Measurements from ENCODE around the gene DCK. TPM values are rescaled to one million over a fixed set of nuclear protein-coding genes. Genes with fewer than 3 reads are reported as not detected.

The DCK gene
- 10 to 100 TPM; 16.7 to 22.0 (median 17.2) TPM for total RNA-seq

DNA sequence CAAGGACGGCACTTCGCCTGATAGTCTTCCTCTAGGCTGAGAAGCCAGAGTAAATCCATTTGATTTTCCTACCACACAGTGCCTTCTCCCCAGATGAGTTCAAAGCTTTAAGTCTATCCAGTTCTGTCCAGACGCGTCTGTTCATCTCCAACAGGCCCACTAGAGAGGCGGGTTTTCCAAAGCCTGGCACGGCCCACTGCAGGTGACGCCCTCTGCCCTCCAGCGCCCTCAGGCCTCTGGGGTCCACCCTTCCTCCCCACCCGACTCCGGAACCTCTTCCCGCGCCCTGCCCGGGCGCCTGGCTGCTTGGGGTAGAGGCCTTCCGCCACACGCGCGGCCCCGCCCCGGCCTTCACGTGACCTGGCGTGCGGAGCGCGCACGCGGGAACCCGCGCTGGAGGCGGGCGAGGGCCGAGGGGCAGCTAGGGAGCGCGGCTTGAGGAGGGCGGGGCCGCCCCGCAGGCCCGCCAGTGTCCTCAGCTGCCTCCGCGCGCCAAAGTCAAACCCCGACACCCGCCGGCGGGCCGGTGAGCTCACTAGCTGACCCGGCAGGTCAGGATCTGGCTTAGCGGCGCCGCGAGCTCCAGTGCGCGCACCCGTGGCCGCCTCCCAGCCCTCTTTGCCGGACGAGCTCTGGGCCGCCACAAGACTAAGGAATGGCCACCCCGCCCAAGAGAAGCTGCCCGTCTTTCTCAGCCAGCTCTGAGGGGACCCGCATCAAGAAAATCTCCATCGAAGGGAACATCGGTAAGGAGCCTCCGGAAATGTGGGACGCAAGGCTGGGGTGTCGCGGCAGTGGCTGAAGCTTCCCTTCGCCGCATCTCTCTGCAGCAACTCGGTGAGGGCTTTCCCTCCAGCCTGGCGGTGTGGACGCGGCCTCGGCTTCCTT lies at the start of gene DCK:
Gene DCK, plus strand, starts transcription at position 469 of the 888 bp plus-strand sequence. Its CDS starts 187 bp downstream, at position 656.
- DNase-seq: peak; percentile 74
- Mint-ChIP-seq H3K9me3 (no peaks in the 10 kb centered on the region), H3K4me3 (peak within 1 kb of the TSS; percentile 97), H3K36me3 (ENCODE audit: insufficient read depth) (peaks cover 3% of the 10 kb centered on the region), H3K27me3 (ENCODE audit: low read depth) (no peaks in the 10 kb centered on the region), H3K4me1 (ENCODE audit: low read depth) (peaks cover 46% of the 10 kb centered on the region)
- ATAC-seq: peak; percentile 94

DNA sequence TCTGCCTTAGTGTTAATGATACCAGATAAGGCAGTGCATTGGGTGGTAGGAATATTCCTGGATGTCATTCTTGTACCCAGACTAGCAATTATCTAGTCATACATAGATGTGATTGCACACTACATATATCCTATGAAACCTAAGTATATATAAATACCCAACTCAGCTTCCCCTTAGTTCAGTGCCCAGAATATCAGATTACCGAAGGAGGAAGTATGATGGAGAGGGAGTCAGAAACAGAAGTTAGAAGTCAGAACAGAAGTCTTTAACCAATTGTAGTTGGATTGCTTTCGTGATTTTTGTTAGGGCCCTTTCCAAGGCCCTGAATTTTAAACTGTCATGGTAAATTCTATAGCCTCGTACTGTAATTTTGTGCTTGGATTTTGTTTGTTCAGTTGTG lies 48.4 kb upstream of the DCK start:
- H3K4me3 Mint-ChIP-seq: no peak overlapping the region
- ATAC-seq (no peak), DNase-seq (no peak)
- peaks cover 14% of the 10 kb centered on the region for H3K4me1 Mint-ChIP-seq (ENCODE audit: low read depth)
- no peaks in the 10 kb centered on the region for H3K9me3 Mint-ChIP-seq
- peaks cover 14% of the 10 kb centered on the region for H3K36me3 Mint-ChIP-seq (ENCODE audit: insufficient read depth)
- no peaks in the 10 kb centered on the region for H3K27me3 Mint-ChIP-seq (ENCODE audit: low read depth)

DNA sequence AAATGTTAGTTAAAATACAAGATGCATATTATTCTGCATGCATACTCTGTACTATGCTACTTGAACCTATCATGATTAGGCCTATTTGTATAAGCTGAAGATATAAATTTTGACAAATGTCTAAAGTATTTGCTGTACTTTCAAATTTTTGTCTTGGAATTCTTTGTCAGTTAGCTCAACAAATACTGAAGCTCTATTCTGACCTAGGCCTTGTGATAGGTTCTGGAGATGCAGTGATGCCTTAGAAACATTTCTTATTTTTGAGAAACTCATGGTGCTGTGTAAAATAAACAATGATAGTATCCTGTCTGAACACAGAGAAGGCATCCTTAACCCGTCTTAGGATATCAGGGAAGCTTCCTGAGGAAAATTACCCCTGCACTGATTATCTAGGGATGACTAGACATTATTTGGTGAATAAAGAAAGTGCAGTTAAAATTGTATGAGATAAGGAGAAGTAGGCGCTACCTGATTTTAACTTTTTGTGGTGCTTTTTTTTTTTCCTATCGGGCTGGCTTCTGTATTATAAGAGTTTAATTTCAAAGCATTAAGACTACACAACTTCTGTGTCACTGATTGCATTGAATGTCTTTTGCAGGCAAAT lies 47.9 kb upstream of the DCK start:
- Mint-ChIP-seq H3K4me1 (ENCODE audit: low read depth) (peaks cover 14% of the 10 kb centered on the region), H3K9me3 (no peaks in the 10 kb centered on the region), H3K36me3 (ENCODE audit: insufficient read depth) (peaks cover 13% of the 10 kb centered on the region), H3K4me3 (no peak overlapping the region), H3K27me3 (ENCODE audit: low read depth) (no peaks in the 10 kb centered on the region)
- ATAC-seq (no peak), DNase-seq (no peak)

- DNase-seq: no peak
- H3K27me3 Mint-ChIP-seq (ENCODE audit: low read depth): no peaks in the 10 kb centered on the region
- H3K4me3 Mint-ChIP-seq: no peak overlapping the region
- H3K9me3 Mint-ChIP-seq: no peaks in the 10 kb centered on the region
- no peak for ATAC-seq
- H3K4me1 Mint-ChIP-seq (ENCODE audit: low read depth): peaks cover 12% of the 10 kb centered on the region
- H3K36me3 Mint-ChIP-seq (ENCODE audit: insufficient read depth): peaks cover 10% of the 10 kb centered on the region
Measured at GRCh38 chr4:70946939-70947338, 46.5 kb upstream of the DCK start.

GRCh38 chr4:70948665-70949260 lies 44.7 kb upstream of the DCK start:
- Mint-ChIP-seq H3K9me3 (no peaks in the 10 kb centered on the region), H3K4me3 (no peak overlapping the region), H3K36me3 (ENCODE audit: insufficient read depth) (peaks cover 7% of the 10 kb centered on the region), H3K27me3 (ENCODE audit: low read depth) (no peaks in the 10 kb centered on the region), H3K4me1 (ENCODE audit: low read depth) (peaks cover 10% of the 10 kb centered on the region)
- no peak for DNase-seq
- ATAC-seq: no peak

DNA sequence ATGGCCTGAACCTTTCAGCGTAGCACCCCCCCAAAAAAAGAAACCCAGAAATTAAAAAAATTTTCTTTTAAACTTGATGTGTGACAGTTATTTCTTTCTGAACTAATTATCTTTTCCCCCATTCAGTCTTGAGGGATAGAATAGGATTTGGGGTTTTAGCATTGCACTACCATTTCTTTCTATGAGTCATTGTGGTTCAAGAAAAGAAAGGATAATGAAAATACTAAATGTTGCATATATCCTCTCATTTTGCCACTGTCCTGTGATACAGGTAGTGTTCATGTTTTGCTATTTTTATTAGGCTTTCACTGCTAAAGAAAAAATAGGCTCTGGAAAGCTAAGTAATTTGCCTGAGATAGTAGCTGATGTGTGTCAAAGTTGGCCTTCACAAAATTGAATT lies 39.4 kb upstream of the DCK start:
- Mint-ChIP-seq H3K36me3 (ENCODE audit: insufficient read depth) (no peaks in the 10 kb centered on the region), H3K27me3 (ENCODE audit: low read depth) (no peaks in the 10 kb centered on the region), H3K9me3 (no peaks in the 10 kb centered on the region), H3K4me1 (ENCODE audit: low read depth) (no peaks in the 10 kb centered on the region), H3K4me3 (no peak overlapping the region)
- ATAC-seq (no peak), DNase-seq (no peak)

DNA sequence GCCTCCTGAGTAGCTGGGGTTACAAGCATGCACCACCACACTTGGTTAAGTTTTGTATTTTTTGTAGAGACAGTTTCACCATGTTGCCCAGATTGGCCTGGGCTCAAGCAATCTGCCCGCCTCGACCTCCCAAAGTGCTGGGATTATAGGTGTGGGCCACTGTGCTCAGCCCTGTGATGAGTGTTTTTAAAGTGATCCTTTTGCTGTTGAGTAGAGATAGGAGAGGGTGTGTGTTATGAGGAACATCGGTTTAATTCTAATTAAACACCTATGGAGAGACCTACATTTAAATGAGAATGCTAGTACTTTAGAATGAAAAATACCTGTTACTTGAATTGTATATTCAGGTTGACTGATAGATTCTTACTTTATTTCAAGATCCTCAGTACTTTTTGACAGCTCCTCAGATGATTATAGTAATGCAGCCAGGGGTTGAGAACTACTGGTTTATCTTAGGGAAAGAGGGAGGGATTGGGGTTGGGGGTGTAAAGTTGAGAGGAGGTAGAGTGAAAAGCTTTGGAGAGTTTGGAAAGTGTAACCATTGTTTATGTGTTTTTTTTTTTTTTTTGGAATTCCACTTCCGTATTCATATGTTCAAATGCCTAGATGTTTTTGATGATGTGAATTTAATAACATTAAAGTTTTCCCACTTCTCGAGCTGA lies 36.8 kb upstream of the DCK start:
- no peak for ATAC-seq

DNA sequence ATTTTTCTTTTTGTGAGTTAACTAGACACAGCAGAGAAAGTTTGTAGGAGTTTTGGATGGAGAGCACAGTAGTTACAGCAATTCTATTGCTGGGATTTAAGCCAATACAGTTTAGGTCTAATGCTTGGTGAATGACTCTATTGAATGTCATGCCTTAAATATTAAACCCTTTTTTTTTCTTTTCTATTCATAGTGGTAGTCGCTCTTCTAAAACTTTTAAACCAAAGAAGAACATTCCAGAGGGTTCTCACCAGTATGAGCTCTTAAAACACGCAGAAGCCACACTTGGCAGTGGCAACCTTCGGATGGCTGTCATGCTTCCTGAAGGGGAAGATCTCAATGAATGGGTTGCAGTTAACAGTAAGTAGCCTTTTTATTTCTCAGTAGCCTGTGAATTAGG lies 34.8 kb upstream of the DCK start:
- Mint-ChIP-seq H3K36me3 (ENCODE audit: insufficient read depth) (peaks cover 6% of the 10 kb centered on the region), H3K27me3 (ENCODE audit: low read depth) (no peaks in the 10 kb centered on the region), H3K4me1 (ENCODE audit: low read depth) (no peaks in the 10 kb centered on the region), H3K4me3 (no peak overlapping the region), H3K9me3 (no peaks in the 10 kb centered on the region)
- no peak for ATAC-seq
- DNase-seq: no peak

More for the DNA sequence above, 36.8 kb upstream of the DCK start:
- H3K4me1 Mint-ChIP-seq (ENCODE audit: low read depth): no peaks in the 10 kb centered on the region
- H3K36me3 Mint-ChIP-seq (ENCODE audit: insufficient read depth): peaks cover 6% of the 10 kb centered on the region
- no peak overlapping the region for H3K4me3 Mint-ChIP-seq
- no peaks in the 10 kb centered on the region for H3K9me3 Mint-ChIP-seq
- no peak for DNase-seq
- H3K27me3 Mint-ChIP-seq (ENCODE audit: low read depth): no peaks in the 10 kb centered on the region

DNA sequence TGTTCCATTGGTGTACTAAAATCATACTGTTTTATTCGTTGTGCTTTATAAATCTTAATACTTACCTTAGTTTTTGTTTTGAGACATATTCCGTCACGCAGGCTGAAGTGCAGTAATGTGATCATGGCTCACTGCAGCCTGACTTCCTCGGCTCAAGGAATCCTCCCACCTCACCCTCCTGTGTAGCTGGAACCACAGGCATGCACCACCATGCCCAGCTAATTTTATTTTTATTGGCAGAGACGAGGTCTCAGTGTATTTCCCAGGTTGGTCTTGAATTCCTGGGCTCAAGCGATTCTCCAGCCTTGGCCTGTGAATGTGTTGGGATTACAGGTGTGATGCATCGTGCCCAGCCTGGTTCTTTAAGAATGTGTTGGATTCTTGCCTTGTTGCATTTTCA lies 24.4 kb upstream of the DCK start:
- DNase-seq (no peak), ATAC-seq (no peak)
- H3K9me3 Mint-ChIP-seq: no peaks in the 10 kb centered on the region
- no peak overlapping the region for H3K4me3 Mint-ChIP-seq
- peaks cover 7% of the 10 kb centered on the region for H3K4me1 Mint-ChIP-seq (ENCODE audit: low read depth)
- no peaks in the 10 kb centered on the region for H3K27me3 Mint-ChIP-seq (ENCODE audit: low read depth)
- peaks cover 5% of the 10 kb centered on the region for H3K36me3 Mint-ChIP-seq (ENCODE audit: insufficient read depth)

DNA sequence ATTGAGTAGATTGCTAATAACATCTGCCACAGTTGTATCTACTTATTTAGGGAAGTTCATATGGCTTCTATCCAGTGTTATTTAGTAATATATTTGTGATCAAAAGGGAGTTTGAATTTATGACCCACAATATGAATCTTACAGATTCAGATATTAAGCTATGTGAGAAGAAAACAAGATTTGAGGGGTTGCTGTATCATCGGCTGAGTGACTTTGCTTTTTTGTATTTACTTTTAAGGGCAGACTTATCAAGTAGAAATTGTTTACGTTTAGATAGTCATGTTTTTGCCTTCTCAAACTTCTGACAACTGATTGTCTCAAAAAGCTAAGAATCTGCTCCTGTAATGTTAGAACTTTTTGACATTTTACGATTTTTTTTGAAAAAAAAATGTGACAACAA lies 17.2 kb upstream of the DCK start:
- H3K4me1 Mint-ChIP-seq (ENCODE audit: low read depth): no peaks in the 10 kb centered on the region
- ATAC-seq (no peak), DNase-seq (no peak)
- no peaks in the 10 kb centered on the region for H3K27me3 Mint-ChIP-seq (ENCODE audit: low read depth)
- no peaks in the 10 kb centered on the region for H3K9me3 Mint-ChIP-seq
- H3K4me3 Mint-ChIP-seq: no peak overlapping the region
- H3K36me3 Mint-ChIP-seq (ENCODE audit: insufficient read depth): peaks cover 5% of the 10 kb centered on the region

GRCh38 chr4:70979445-70980008 lies 13.9 kb upstream of the DCK start:
- ATAC-seq: no peak
- no peaks in the 10 kb centered on the region for H3K4me1 Mint-ChIP-seq (ENCODE audit: low read depth)
- H3K9me3 Mint-ChIP-seq: no peaks in the 10 kb centered on the region
- no peaks in the 10 kb centered on the region for H3K27me3 Mint-ChIP-seq (ENCODE audit: low read depth)
- no peak for DNase-seq
- no peak overlapping the region for H3K4me3 Mint-ChIP-seq
- H3K36me3 Mint-ChIP-seq (ENCODE audit: insufficient read depth): peaks cover 5% of the 10 kb centered on the region

- DNase-seq (no peak), ATAC-seq (no peak)
- H3K36me3 Mint-ChIP-seq (ENCODE audit: insufficient read depth): peaks cover 5% of the 10 kb centered on the region
- H3K9me3 Mint-ChIP-seq: no peaks in the 10 kb centered on the region
- H3K4me3 Mint-ChIP-seq: no peak overlapping the region
- no peaks in the 10 kb centered on the region for H3K27me3 Mint-ChIP-seq (ENCODE audit: low read depth)
- no peaks in the 10 kb centered on the region for H3K4me1 Mint-ChIP-seq (ENCODE audit: low read depth)
Measured at GRCh38 chr4:70980196-70980595, 13.3 kb upstream of the DCK start.

DNA sequence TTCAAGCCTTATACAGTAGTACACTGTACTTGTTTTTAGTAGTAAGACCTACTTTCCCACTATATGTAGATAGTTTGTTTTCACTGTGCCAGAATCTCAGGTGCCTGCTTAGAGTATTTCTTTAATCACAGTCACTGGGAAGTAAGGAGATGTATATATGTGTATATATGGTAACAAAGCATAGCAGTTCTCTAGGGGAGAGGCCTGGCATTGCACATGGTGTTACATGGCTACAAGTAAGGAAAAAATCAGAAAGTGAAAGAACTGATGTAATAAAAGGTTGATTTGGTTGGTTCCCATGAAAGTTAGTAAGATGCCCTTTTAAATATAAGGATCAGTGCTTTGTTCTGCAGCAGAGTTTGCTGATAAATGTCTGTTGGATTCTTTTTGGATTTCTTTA lies 9.3 kb upstream of the DCK start:
- Mint-ChIP-seq H3K36me3 (ENCODE audit: insufficient read depth) (no peaks in the 10 kb centered on the region), H3K4me3 (no peak overlapping the region), H3K9me3 (no peaks in the 10 kb centered on the region), H3K27me3 (ENCODE audit: low read depth) (no peaks in the 10 kb centered on the region), H3K4me1 (ENCODE audit: low read depth) (no peaks in the 10 kb centered on the region)
- DNase-seq (no peak), ATAC-seq (no peak)

DNA sequence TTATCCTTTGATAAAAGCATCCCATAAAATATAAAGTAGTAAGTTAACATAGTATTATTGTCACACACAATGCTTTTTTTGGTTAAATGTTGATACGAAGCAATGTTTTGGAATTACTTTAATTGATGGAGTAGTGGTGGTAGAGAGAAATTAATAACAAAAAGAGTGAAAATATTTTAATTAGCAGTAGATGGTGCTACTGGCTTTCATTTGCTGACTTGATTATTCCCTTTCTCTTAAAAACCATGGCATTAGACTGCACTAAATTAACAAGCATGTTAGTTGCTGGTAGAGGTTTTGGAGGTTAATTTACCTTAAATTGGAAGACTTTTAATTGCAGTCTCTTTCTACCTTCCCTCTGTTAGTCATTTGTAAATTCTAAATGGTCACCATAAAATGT lies 8.9 kb upstream of the DCK start:
- Mint-ChIP-seq H3K36me3 (ENCODE audit: insufficient read depth) (no peaks in the 10 kb centered on the region), H3K27me3 (ENCODE audit: low read depth) (no peaks in the 10 kb centered on the region)

More for the DNA sequence above, 8.9 kb upstream of the DCK start:
- Mint-ChIP-seq H3K9me3 (no peaks in the 10 kb centered on the region), H3K4me3 (no peak overlapping the region), H3K4me1 (ENCODE audit: low read depth) (no peaks in the 10 kb centered on the region)
- no peak for DNase-seq
- ATAC-seq: no peak

All from activated T-cell treated with anti-CD3 and anti-CD28 coated beads, Interleukin-2, amount 50 U/mL, for 4 hours (primary cell).